Pancreas (tissue), 10 donors: Measurements from ENCODE around the gene PLCG2. TPM values are rescaled to one million over a fixed set of nuclear protein-coding genes. Genes with fewer than 3 reads are reported as not detected.

Experiments used
- ATAC-seq, 4 donors: fragments of 200-7000 bp; cut with Tn5 transposase; one replicate each; pipeline versions ENCODE4 v1.8.0 to v1.9.1; 2020; ENCODE audit warnings: mild to moderate bottlenecking in 4 of 4, moderate library complexity in 4 of 4
- DNase-seq, 6 donors: peaks; one replicate each; pipeline ENCODE4 v3.0.0-alpha.2; 2020
- FAIRE-seq: peaks from 2 replicates; lab custom pipeline; 2012; peaks lifted over from hg19 to GRCh38; lab: Jason Lieb, UNC
- H3K27ac ChIP-seq, 4 donors: fragments of 200-600 bp; sonication (generic); 1 replicate in 3 of 4; 2 replicates in 1 of 4; pipeline versions ENCODE4 v1.5.0 to v1.8.0; 2020
- H3K27me3 ChIP-seq, 4 donors: fragments of 200-600 bp; one replicate each; pipeline ENCODE4 v1.8.0; 2021
- H3K36me3 ChIP-seq, 3 donors: fragments of 200-600 bp; sonication (generic) in 1 of 3; one replicate each; pipeline versions ENCODE4 v1.5.0 to v1.8.0; 2020 to 2021
- H3K4me1 ChIP-seq, 3 donors: fragments of 200-600 bp; one replicate each; pipeline ENCODE4 v1.8.0; 2021
- H3K4me3 ChIP-seq, 4 donors: fragments of 200-600 bp; sonication (generic) in 2 of 4; one replicate each; pipeline versions ENCODE4 v1.5.0 to v1.8.0; 2020 to 2021
- H3K9me3 ChIP-seq, 4 donors: fragments of 200-600 bp; one replicate each; pipeline ENCODE4 v1.8.0; 2021
- WGBS, 2 donors: extraction: QIAGEN DNeasy Blood & Tissue Kit; methylation state at CpG; one replicate each; pipeline ENCODE4 v1.1.7; 2013; 5-methylcytosine and 5-hydroxymethylcytosine counted together
- intact Hi-C, 3 donors: fragments of 100-400 bp; cut with DNase I; formaldehyde crosslinking; loops; one replicate each; pipeline versions ENCODE4 v1.11.1 to v1.14.2; 2022
- polyA plus RNA-seq, 2 donors: library from polyadenylated mRNA; stranded (reverse); fragments of 200-250 nt; gene quantifications; one replicate each; pipeline ENCODE4 v1.2.3, GENCODE V29; 2013
- total RNA-seq, 6 donors: library from RNA; stranded (reverse); fragmentation: NEBNext Ultra II Directional in 4 of 6; extraction: Animal tissue kit (Norgen Biotek cat#: 25700) in 4 of 6; gene quantifications; one replicate each; pipeline versions ENCODE4 v1.2.1 to v1.2.4, GENCODE V29; 2021 to 2023
- TF ChIP-seq, protein P1 (sequence below), 4 donors: fragments of 200-600 bp; sonication (generic) in 3 of 4; IDR thresholded peaks; one replicate each; pipeline versions ENCODE4 v1.5.0 to v1.8.0; 2021; ENCODE audit warnings: antibody characterized with exemption in 4 of 4
- donor health status: healthy with polysubstance abuse.
- donor health status: DM: no; HTN: no; CAD: no; lungs with moderate emphysema.
- donor health status: DM: no; HTN: no; CAD: no.
- donor health status: control.
- donor health status: control.
- donor health status: Bipolar disorder and iron deficiency.
- donor health status: DM: yes; HTN: yes; CAD: no.
- donor health status: DM: no; HTN: no; CAD: no.
- donor health status: DM: no; HTN: no; CAD: no.
- donor health status: DM: yes; HTN: yes; CAD: no.

The PLCG2 gene
- total and polyA plus RNA-seq, 8 donors = 3.7 to 23.6 (median 8.0) TPM

DNA sequence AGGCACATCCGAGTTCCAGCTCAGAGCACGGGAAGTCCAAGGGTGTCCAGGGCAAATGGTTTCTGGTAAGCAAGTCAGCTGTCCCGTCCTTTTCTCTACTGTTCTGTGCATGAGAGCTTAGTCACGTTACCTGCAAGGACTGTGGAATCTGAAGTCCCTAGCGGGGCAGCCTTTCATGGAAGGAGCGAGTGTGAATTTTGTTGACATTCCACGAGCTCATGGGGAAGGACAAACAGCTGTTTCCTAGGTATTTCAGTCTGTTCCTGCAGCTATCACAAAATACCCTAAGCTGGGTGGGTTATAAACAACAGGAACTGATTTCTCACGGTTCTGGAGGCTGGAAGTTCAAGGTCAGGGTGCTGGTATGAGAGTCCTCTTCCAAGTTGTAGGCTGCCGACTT is 122.9 kb downstream of the PLCG2 start:
- no peaks in the 10 kb centered on the region for H3K36me3 ChIP-seq
- TF ChIP-seq, protein P1, sequence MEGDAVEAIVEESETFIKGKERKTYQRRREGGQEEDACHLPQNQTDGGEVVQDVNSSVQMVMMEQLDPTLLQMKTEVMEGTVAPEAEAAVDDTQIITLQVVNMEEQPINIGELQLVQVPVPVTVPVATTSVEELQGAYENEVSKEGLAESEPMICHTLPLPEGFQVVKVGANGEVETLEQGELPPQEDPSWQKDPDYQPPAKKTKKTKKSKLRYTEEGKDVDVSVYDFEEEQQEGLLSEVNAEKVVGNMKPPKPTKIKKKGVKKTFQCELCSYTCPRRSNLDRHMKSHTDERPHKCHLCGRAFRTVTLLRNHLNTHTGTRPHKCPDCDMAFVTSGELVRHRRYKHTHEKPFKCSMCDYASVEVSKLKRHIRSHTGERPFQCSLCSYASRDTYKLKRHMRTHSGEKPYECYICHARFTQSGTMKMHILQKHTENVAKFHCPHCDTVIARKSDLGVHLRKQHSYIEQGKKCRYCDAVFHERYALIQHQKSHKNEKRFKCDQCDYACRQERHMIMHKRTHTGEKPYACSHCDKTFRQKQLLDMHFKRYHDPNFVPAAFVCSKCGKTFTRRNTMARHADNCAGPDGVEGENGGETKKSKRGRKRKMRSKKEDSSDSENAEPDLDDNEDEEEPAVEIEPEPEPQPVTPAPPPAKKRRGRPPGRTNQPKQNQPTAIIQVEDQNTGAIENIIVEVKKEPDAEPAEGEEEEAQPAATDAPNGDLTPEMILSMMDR (IDR thresholded peaks at IDR 0.05) = no peak
- ATAC-seq (no peak), FAIRE-seq (no peak), DNase-seq (no peak)
- H3K4me3 ChIP-seq = no peak overlapping the region
- no peaks in the 10 kb centered on the region for H3K9me3 ChIP-seq
- WGBS, 2 donors = 57 to 63% methylated on average over 9 of the region's 9 CpGs
- intact Hi-C loops = no loop called here
- no peak overlapping the region for H3K27ac ChIP-seq
- no peaks in the 10 kb centered on the region for H3K4me1 ChIP-seq
- no peaks in the 10 kb centered on the region for H3K27me3 ChIP-seq

DNA sequence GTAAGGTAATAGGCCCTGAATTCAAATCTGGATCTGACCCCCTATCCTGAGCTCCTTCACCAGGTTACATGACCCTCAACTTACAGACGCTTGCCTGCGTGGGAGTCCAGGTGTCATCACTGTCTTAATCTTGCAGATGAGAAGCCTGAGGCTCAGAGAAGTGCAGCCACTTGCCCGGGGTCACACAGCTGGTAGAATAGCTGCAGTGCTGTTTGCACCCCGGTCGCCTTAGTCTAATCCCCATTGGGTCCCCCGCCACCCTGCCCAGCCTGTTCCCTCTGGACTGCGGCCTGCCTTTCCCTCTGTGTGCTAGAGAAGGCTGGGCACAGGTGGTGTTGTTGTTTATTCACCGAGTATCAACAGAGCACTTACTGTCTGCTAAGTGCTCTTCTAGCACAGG is 125.2 kb downstream of the PLCG2 start:
- WGBS, 2 donors = 80 to 91% methylated on average over 8 of the region's 8 CpGs
- no peak overlapping the region for H3K4me3 ChIP-seq
- no peak for ATAC-seq
- no peaks in the 10 kb centered on the region for H3K4me1 ChIP-seq
- TF ChIP-seq, protein P1 (IDR thresholded peaks at IDR 0.05) = no peak
- no peaks in the 10 kb centered on the region for H3K27me3 ChIP-seq
- no peaks in the 10 kb centered on the region for H3K36me3 ChIP-seq
- intact Hi-C loops = no loop called here
- DNase-seq = no peak
- FAIRE-seq = no peak
- no peak overlapping the region for H3K27ac ChIP-seq
- H3K9me3 ChIP-seq = no peaks in the 10 kb centered on the region

DNA sequence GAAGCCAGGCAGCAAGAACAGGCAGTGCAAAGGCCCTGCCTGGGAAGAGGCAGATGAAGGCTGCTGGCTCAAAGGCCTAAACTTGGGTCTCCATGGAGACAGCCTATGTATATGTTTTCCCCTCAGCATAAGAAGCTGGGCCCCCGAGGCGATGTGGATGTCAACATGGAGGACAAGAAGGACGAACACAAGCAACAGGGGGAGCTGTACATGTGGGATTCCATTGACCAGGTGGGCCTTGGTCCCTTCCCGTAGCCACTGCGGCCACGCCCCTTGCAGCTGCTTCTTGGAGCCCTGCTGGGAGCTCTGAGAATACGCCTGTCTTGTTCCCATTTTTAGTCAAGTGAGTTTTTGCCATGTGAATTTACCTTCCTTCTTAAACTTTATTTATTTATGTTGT is 126.2 kb downstream of the PLCG2 start:
- TF ChIP-seq, protein P1 (IDR thresholded peaks at IDR 0.05) = no peak
- H3K27me3 ChIP-seq = no peaks in the 10 kb centered on the region
- H3K36me3 ChIP-seq = no peaks in the 10 kb centered on the region
- no peak overlapping the region for H3K4me3 ChIP-seq
- no peaks in the 10 kb centered on the region for H3K9me3 ChIP-seq
- DNase-seq (no peak), FAIRE-seq (no peak), ATAC-seq (no peak)
- H3K4me1 ChIP-seq = no peaks in the 10 kb centered on the region
- intact Hi-C loops = no loop called here
- no peak overlapping the region for H3K27ac ChIP-seq
- WGBS, 2 donors = 79 to 81% methylated on average over 7 of the region's 7 CpGs

DNA sequence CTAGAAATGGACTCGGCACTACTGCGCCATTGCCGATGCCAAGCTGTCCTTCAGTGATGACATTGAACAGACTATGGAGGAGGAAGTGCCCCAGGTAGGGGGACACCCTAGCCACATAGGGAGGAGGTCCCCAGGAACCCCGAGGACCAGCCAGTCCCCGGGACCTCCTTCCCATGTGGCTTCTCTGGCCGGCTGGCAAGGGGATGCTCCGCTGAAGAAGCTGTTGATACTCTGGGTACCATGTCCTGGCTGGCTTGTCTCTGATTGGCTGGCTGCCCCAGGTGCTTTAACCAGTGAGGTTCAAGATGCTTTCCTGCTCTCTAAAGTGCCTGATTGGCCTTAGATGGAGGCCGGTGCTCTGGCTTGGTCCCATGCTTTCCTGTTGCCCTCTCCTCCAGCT is 128.6 kb downstream of the PLCG2 start:
- TF ChIP-seq, protein P1 (IDR thresholded peaks at IDR 0.05) = no peak
- Histone ChIP-seq H3K9me3 (no peaks in the 10 kb centered on the region), H3K36me3 (no peaks in the 10 kb centered on the region), H3K27ac (no peak overlapping the region), H3K4me1 (no peaks in the 10 kb centered on the region), H3K27me3 (no peaks in the 10 kb centered on the region), H3K4me3 (no peak overlapping the region)
- FAIRE-seq = no peak
- no peak for ATAC-seq
- DNase-seq = no peak
- intact Hi-C loops = no loop called here
- 68 to 79% methylated on average over 8 of the region's 8 CpGs for WGBS, 2 donors

DNA sequence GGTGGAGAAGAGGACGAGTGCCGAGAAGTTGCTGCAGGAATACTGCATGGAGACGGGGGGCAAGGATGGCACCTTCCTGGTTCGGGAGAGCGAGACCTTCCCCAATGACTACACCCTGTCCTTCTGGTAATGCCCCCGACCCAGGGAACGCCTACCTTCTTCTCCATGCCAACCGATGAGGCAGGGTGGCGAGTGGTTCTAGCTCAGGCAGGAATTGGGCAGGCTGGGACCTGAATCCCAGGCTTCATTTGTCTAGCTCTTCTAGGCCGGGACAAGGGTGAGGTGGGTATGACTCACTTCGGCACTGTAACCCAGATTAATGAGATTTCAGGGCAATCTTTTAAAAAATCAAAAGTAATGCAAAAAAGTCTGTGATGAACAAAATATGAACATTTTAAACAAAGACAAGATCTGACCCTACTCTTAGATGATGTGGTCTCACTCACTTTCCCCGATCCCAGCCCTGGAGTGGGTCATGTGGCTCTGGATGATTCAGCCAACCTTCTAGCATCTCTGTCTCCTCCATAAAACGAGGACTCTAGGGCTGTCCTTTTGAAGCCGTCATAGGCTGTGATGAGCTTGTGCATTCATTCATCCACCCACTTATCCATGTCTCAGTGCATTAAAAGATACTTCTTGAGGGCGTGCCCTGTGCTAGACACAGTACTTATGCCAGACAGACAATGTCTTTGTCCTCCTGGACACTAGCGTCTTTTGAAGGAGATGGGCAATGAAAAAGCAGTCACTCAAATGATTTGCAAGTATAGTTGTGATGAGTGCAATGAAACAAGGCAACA is 129.6 kb downstream of the PLCG2 start:
- TF ChIP-seq, protein P1 (IDR thresholded peaks at IDR 0.05) = no peak
- no peaks in the 10 kb centered on the region for H3K36me3 ChIP-seq
- WGBS, 2 donors = 73 to 77% methylated on average over 16 of the region's 16 CpGs

More for the DNA sequence above, 129.6 kb downstream of the PLCG2 start:
- no peaks in the 10 kb centered on the region for H3K4me1 ChIP-seq
- no peak for DNase-seq
- H3K4me3 ChIP-seq = no peak overlapping the region
- intact Hi-C loops = no loop called here
- no peak for ATAC-seq
- FAIRE-seq = no peak
- H3K27me3 ChIP-seq = no peaks in the 10 kb centered on the region
- no peak overlapping the region for H3K27ac ChIP-seq
- H3K9me3 ChIP-seq = no peaks in the 10 kb centered on the region
